GM23248 (cell line): ENCODE results near the gene TMEM182. TPM values are rescaled to one million over a fixed set of nuclear protein-coding genes. Genes with fewer than 3 reads are reported as not detected.

Experiments
- DNase-seq: peaks from one replicate; pipeline ENCODE4 v3.0.0-alpha.2; 2015
- H2AFZ ChIP-seq: fragments of 200-600 bp; sonication (generic); 2 replicates; pipeline ENCODE4 v1.6.1; 2016; ENCODE audit warnings: antibody characterized with exemption
- H3F3A ChIP-seq: fragments of 200-600 bp; sonication (generic); 2 replicates; pipeline ENCODE4 v1.6.1; 2016; ENCODE audit warnings: mild to moderate bottlenecking, antibody characterized with exemption, mixed run types; ENCODE audit not compliant: insufficient read depth
- H3K27ac ChIP-seq: fragments of 200-600 bp; sonication (generic); 2 replicates; pipeline ENCODE4 v1.5.1; 2016; ENCODE audit warnings: mild to moderate bottlenecking
- H3K27me3 ChIP-seq: fragments of 200-600 bp; sonication (generic); replicated peaks from 2 replicates; pipeline ENCODE4 v1.6.1; 2016; ENCODE audit warnings: mild to moderate bottlenecking; ENCODE audit not compliant: insufficient read depth
- H3K36me3 ChIP-seq: fragments of 200-600 bp; sonication (generic); 2 replicates; pipeline ENCODE4 v1.6.1; 2016; ENCODE audit warnings: low read depth, mild to moderate bottlenecking
- H3K4me1 ChIP-seq: fragments of 200-600 bp; sonication (generic); 2 replicates; pipeline ENCODE4 v1.6.1; 2016; ENCODE audit warnings: mild to moderate bottlenecking; ENCODE audit not compliant: insufficient read depth
- H3K4me2 ChIP-seq: fragments of 200-600 bp; sonication (generic); one replicate; pipeline ENCODE4 v1.6.1; 2016; ENCODE audit warnings: mild to moderate bottlenecking; ENCODE audit not compliant: unreplicated experiment
- H3K4me3 ChIP-seq: fragments of 200-600 bp; sonication (generic); 2 replicates; pipeline ENCODE4 v1.5.1; 2016; ENCODE audit warnings: mild to moderate bottlenecking
- H3K79me2 ChIP-seq: fragments of 200-600 bp; sonication (generic); 2 replicates; pipeline ENCODE4 v1.6.1; 2016; ENCODE audit warnings: mild to moderate bottlenecking; ENCODE audit not compliant: insufficient read depth
- H3K9ac ChIP-seq: fragments of 200-600 bp; sonication (generic); 2 replicates; pipeline ENCODE4 v1.6.1; 2016; ENCODE audit warnings: mild to moderate bottlenecking
- H3K9me2 ChIP-seq: fragments of 200-600 bp; sonication (generic); 2 replicates; pipeline ENCODE4 v1.6.1; 2016; ENCODE audit warnings: mixed run types, mild to moderate bottlenecking, moderate library complexity; ENCODE audit not compliant: insufficient read depth
- H3K9me3 ChIP-seq: fragments of 200-600 bp; sonication (generic); one replicate; pipeline ENCODE4 v1.6.1; 2017; ENCODE audit warnings: low read depth
- H4K20me1 ChIP-seq: fragments of 200-600 bp; sonication (generic); 2 replicates; pipeline ENCODE4 v1.6.0; 2016; ENCODE audit not compliant: insufficient read depth
- EZH2 ChIP-seq: fragments of 200-600 bp; sonication (generic); IDR thresholded peaks from 2 replicates; pipeline ENCODE4 v1.6.1; 2018; ENCODE audit warnings: antibody characterized with exemption, mild to moderate bottlenecking; ENCODE audit not compliant: insufficient read depth, poor library complexity, severe bottlenecking
- EZH2phosphoT487 ChIP-seq: fragments of 200-600 bp; sonication (generic); IDR thresholded peaks from 2 replicates; pipeline ENCODE4 v1.6.1; 2018; ENCODE audit warnings: antibody characterized with exemption, moderate library complexity, mild to moderate bottlenecking, low read depth; ENCODE audit not compliant: insufficient read depth
- WGBS, 2 experiments: methylation state at CpG; one replicate each; pipeline ENCODE4 v1.1.6; 2015 to 2017; ENCODE audit warnings: low lambda C conversion rate in 2 of 2, low coverage in 1 of 2; ENCODE audit errors: missing lambda C conversion rate in 2 of 2; 5-methylcytosine and 5-hydroxymethylcytosine counted together
- in situ Hi-C: fragments of 300-500 bp; cut with MboI; formaldehyde crosslinking; loops from 2 replicates; pipeline ENCODE4 v1.15.0; 2020
- polyA plus RNA-seq: library from polyadenylated mRNA; unstranded; fragments of >200 nt; fragmentation: Nextera tagmentation; extraction: Ambion mirVana; gene quantifications from 2 replicates; pipeline ENCODE4 v1.2.1, GENCODE V29; 2016
- total RNA-seq: library from RNA; depleted of rRNA; stranded (reverse); fragments of >200 nt; shearing (Covaris generic); gene quantifications from 2 replicates; pipeline ENCODE4 v1.2.3, GENCODE V29; 2014

Gene TMEM182
- total and polyA plus RNA-seq, 2 experiments from 2014 or later = 2.3 to 3.6 TPM

DNA sequence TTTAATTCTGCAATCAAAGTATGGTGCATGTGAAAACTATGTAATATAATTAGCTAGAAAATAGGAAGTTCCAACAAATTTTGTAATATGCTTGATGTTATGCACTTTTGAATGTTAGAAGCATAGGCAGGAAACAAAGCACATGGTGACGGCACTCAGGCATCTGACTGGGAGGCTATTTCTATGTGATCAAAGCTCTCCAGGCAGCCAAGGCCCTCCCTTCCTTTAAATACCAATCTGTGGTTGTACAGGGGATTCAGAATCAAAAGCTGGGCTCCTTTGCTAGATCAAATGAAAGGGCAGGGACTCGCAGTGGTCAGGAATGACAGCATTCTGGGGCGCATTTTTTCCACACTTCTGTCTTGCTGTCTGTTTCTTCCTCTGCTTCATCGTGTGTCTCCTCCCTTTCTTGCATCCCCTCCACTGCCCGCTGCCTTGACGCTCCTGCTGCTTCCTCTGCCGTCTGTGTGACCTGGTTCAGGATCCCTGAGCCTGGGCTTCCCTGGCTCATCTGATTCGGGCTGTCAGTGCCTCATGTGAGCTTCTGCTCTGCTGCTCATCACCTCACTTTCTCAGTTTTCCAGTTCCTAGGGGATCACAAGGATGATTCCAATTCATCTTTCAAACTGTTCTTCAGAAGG, 30.9 kb downstream of the TMEM182 start:
- Histone ChIP-seq H3K9me3 (no peaks in the 10 kb centered on the region), H3F3A (no peaks in the 10 kb centered on the region), H3K4me1 (no peaks in the 10 kb centered on the region), H3K36me3 (no peaks in the 10 kb centered on the region), H3K27me3 (no peaks in the 10 kb centered on the region), H3K9me2 (no peaks in the 10 kb centered on the region), H4K20me1 (no peaks in the 10 kb centered on the region), H3K4me3 (no peak overlapping the region), H3K4me2 (no peak overlapping the region), H3K9ac (no peak overlapping the region), H2AFZ (no peak overlapping the region), H3K79me2 (no peaks in the 10 kb centered on the region), H3K27ac (no peak overlapping the region)
- in situ Hi-C loops = no loop called here
- TF ChIP-seq EZH2 (no peak), EZH2phosphoT487 (no peak)
- no peak for DNase-seq
- 56 to 58% methylated on average over 8 of the region's 8 CpGs for WGBS, 2 experiments

- Histone ChIP-seq H3K9me2 (no peaks in the 10 kb centered on the region), H3K36me3 (no peaks in the 10 kb centered on the region), H3K27me3 (no peaks in the 10 kb centered on the region), H4K20me1 (no peaks in the 10 kb centered on the region), H3F3A (no peaks in the 10 kb centered on the region), H3K4me1 (no peaks in the 10 kb centered on the region), H2AFZ (no peak overlapping the region), H3K27ac (no peak overlapping the region), H3K9me3 (no peaks in the 10 kb centered on the region), H3K9ac (no peak overlapping the region), H3K79me2 (no peaks in the 10 kb centered on the region), H3K4me3 (no peak overlapping the region), H3K4me2 (no peak overlapping the region)
- no peak for TF ChIP-seq EZH2
- TF ChIP-seq EZH2phosphoT487 = no peak
- no peak for DNase-seq
- in situ Hi-C loops = no loop called here
- 54 to 57% methylated on average over 4 of the region's 4 CpGs for WGBS, 2 experiments
Measured at GRCh38 chr2:102795641-102796040, 33.8 kb downstream of the TMEM182 start.

DNA sequence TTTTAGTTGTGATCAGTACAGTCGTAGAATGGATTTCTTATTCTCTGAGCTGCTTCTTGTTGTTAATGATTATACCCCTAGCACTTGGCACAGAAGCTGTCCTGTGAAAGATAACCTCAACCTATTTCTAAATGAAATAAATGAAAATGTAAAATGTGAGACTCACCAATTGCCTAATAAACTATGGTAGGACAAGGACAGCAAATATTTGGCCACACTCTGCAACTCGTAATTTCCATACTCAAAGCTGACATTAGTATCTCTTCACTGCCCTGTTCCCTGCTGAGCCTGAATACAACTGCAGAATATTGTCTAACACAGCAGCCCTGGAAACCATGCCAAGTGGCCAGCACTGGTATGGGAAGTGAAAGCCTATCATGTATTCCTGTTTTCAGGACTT, 34.5 kb downstream of the TMEM182 start:
- Histone ChIP-seq H3K27ac (no peak overlapping the region), H3K27me3 (no peaks in the 10 kb centered on the region), H3F3A (no peaks in the 10 kb centered on the region), H4K20me1 (no peaks in the 10 kb centered on the region), H3K4me2 (no peak overlapping the region), H2AFZ (no peak overlapping the region), H3K79me2 (no peaks in the 10 kb centered on the region), H3K9me3 (no peaks in the 10 kb centered on the region), H3K36me3 (no peaks in the 10 kb centered on the region), H3K4me3 (no peak overlapping the region), H3K9me2 (no peaks in the 10 kb centered on the region), H3K4me1 (no peaks in the 10 kb centered on the region), H3K9ac (no peak overlapping the region)
- TF ChIP-seq EZH2phosphoT487 (no peak), EZH2 (no peak)
- in situ Hi-C loops = no loop called here
- 61 to 68% methylated on average over 2 of the region's 2 CpGs for WGBS, 2 experiments
- DNase-seq = no peak

- H2AFZ ChIP-seq = no peak overlapping the region
- H3K9ac ChIP-seq = no peak overlapping the region
- no peaks in the 10 kb centered on the region for H3K27me3 ChIP-seq
- H3K4me2 ChIP-seq = no peak overlapping the region
- no peaks in the 10 kb centered on the region for H4K20me1 ChIP-seq
- WGBS, 2 experiments = 32 to 53% methylated on average over 2 of the region's 2 CpGs
- H3K4me3 ChIP-seq = no peak overlapping the region
- no peaks in the 10 kb centered on the region for H3K9me2 ChIP-seq
- H3K27ac ChIP-seq = no peak overlapping the region
- no peak for DNase-seq
- H3K9me3 ChIP-seq = no peaks in the 10 kb centered on the region
- H3K79me2 ChIP-seq = no peaks in the 10 kb centered on the region
- H3K4me1 ChIP-seq = no peaks in the 10 kb centered on the region
- no peaks in the 10 kb centered on the region for H3K36me3 ChIP-seq
- no peaks in the 10 kb centered on the region for H3F3A ChIP-seq
- TF ChIP-seq EZH2phosphoT487 = no peak
- no peak for TF ChIP-seq EZH2
- in situ Hi-C loops = no loop called here
Measured at GRCh38 chr2:102797486-102797885, 35.7 kb downstream of the TMEM182 start.
